Embryonic facial prominence (tissue), 1 donor: ENCODE data around the gene BRD3OS.
"Not testable (repeated sequence)": the region's sequence is repeated elsewhere in the genome, so short reads cannot be mapped to it uniquely, and the experiment has no call there.

Experiments
- DNase-seq: peaks from one replicate; pipeline ENCODE4 v3.0.0-alpha.2; 2016; ENCODE audit errors: extremely low spot score

The BRD3OS gene

DNA sequence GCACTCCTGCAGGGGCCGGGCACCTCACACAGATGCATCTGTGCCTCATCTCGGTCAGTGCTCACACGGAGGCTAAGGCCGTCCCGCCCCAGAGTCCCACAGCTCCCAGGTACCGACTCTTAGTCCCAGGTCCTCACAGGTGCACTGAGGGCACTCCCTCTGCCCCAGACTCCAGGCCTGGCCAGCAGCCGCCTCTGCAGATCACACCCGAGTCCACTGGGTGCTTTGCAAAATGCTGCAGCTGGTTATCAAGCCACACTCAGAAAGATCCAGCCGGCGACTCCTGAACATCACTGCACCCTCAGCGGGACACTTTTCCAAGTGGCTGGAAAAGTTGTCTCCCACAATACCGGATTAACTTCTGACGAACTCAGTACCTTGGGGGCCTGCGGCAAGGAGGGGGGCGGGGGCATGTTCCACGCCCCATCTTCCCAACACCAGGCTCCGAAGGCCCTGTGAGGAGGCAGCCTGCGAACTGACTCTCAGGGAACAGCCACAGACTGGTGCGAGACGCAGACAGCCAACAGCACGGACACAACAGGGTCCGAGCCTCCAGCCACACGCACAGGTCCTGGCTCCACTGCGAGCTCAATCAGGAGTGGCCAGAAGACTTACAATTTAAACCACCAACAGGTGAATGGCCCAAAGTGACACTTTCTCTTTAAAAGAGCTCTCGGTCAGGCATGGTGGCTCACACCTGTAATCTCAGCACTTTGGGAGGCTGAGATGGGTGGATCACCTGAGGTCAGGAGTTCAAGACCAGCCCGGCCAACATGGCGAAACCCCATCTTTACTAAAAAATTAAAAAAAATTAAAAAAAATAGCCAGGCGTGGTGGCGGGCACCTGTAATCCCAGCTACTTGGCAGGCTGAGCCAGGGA lies 38.5 kb downstream of the BRD3OS start:
- DNase-seq = no peak

DNA sequence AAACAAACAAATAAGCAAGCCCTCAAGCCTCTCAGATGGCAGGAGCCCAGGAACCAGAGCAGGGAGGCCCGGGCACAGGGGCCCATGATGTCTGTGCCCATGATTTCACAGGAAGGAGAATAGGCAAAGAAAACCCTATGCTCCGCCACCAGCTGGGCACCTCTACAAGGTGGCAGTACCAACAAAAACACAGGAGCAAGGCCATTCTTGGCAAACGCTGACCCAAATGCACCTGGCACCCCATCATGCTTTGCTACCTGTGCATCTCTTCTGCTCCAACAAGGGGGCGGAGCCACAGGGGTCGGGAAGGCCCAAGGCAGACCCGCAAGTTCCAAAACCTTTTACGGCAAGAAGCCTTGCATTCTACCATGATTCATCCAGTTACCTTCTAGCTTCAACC lies 39.4 kb downstream of the BRD3OS start:
- no peak for DNase-seq

- DNase-seq = no peak
Measured at GRCh38 chr9:134065612-134066419, 40.5 kb downstream of the BRD3OS start.

- no peak for DNase-seq
Measured at GRCh38 chr9:134066526-134066912, 41.2 kb downstream of the BRD3OS start.

DNA sequence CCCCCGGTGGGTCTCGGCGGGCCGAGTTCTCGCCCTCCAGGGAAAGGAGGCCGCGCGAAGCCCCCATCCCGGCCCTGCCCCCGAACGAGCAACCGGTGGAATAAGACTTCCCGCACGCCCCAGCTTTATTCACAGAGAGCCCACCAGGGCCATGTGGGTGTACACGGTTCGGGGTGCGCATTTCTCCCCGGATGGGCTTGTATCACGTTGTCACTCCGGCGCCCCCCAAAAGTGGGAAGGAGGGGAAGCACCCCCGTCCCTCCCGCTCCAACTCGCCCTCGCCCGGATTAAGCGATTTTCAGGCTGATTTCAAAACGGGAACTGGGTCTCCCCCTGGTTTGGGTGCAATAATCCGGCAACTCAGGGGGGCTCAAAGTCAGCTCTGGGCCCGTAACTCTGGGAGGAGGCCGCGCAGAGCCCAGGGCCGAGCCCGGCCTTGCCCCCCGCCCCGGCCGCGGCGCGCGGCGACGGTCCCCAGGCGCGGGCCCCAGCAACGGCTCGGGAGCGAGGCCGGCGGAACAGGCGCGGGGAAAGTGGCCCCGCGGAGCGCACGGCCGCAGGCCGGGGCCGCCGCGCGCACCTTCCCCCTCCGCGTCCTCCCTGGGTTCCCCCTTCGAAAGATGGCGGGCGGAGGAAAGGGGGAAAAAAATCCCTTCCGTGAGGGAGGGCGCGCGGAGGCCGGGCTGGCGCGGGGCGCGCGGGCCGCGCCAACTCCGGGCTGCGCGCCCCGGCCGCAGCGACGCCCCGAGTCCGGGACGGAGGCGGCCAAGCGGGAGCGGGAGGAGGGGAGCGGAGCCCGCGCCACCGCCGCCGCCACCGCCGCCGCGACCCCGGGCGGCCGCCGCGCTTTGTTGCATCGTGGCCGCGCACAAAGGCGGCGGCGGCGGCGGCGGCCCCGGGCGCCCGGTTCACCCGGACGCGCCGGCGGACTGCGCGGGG lies 41.9 kb downstream of the BRD3OS start:
- peak; percentile 28 for DNase-seq

- DNase-seq = peak; percentile 59
Measured at GRCh38 chr9:134067904-134068743, 42.8 kb downstream of the BRD3OS start, which contains the start of gene BRD3. TSS of gene BRD3 (minus strand) at chr9:134068026. CDS start at chr9:134053477, 14,549 bp downstream.

- no peak for DNase-seq
Measured at GRCh38 chr9:134068744-134069479, 43.6 kb downstream of the BRD3OS start.

DNA sequence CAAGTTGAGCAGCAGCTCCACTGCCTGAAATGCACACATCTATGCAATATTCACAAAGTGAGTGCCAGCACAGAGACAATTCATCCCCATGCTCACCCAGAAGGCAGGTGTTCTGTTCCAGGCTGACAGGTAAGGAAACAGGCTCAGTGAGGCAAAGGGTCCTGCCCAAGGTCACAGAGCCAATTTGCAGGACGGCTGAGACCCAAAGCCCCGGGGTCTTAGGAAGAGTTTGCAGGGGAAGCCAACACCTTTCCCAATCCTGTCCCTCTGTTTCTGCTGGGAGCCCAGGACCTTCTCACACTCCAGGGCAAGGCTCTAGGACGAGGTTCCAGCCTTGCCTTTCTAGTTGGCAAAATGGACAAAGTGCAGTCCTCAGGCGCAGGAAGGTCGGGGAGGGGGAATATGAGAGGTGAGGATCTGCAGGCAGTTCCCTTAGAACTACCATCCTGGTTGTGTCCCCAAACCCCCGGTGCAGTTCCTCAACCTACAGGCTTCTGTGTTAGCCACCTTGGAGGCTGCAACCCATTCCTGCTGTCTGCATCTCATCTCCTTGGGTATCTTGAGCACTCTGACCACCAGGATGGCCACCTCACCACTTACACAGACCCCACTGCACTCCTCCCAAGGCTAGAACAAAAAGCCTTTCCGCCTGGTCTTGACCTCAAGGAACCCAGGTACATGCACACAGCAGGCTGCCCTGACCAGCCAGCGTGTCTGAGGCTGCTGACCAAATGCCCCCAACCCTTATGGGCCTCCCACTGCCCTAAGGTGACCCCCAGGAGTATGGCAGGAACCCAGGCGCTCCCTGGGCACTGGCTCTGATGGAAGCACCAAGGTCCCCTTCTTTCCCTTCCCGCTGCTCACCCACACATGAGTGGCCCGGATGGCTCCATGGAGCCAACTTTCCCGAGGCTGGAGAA lies 44.5 kb downstream of the BRD3OS start:
- no peak for DNase-seq

GRCh38 chr9:134071149-134071548 lies 45.9 kb downstream of the BRD3OS start:
- no peak for DNase-seq

- DNase-seq = not testable (repeated sequence)
Measured at GRCh38 chr9:134072683-134073082, 47.4 kb downstream of the BRD3OS start.

DNA sequence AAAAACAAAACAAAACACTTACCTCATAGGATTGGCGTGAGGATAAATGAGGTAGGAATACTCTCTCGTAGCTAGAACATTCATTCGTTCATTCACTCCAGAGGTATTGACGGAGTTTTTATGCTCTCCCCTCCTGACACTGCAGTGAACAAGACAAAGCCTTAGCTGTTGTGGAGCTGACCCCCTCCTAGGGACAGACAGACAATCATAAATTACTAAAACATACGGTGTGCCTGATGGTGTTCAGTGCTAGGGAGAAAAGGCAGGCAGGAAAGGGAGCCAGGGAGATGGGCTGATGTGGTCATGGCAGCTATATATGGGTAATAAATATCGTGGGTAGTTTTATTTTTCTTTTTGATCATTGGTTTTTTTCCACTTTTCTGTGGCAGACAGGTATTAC lies 48.2 kb downstream of the BRD3OS start:
- DNase-seq = no peak

DNA sequence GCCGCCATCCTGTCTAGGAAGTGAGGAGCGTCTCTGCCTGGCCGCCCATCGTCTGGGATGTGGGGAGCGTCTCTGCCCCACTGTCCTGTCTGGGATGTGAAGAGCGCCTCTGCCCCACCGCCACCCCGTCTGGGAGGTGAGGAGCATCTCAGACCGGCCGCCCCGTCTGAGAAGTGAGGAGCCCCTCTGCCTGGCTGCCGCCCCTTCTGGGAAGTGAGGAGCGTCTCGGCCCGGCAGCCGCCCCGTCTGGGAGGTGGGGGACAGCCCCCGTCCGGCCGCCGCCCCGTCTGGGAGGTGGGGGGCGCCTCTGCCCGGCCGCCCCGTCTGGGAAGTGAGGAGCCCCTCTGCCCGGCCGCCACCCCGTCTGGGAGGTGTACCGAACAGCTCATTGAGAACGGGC lies 50.4 kb downstream of the BRD3OS start:
- not testable (repeated sequence) for DNase-seq

GRCh38 chr9:134076644-134077043 lies 51.4 kb downstream of the BRD3OS start:
- DNase-seq = no peak
